ENCODE results near the gene ATP6V0C. TPM values are rescaled to one million over a fixed set of nuclear protein-coding genes. Genes with fewer than 3 reads are reported as not detected.
"Not testable (repeated sequence)": the region's sequence is repeated elsewhere in the genome, so short reads cannot be mapped to it uniquely, and the experiment has no call there.

Gene ATP6V0C
- total RNA-seq, 1 experiment from 2014 or later = 67.4 TPM

DNA sequence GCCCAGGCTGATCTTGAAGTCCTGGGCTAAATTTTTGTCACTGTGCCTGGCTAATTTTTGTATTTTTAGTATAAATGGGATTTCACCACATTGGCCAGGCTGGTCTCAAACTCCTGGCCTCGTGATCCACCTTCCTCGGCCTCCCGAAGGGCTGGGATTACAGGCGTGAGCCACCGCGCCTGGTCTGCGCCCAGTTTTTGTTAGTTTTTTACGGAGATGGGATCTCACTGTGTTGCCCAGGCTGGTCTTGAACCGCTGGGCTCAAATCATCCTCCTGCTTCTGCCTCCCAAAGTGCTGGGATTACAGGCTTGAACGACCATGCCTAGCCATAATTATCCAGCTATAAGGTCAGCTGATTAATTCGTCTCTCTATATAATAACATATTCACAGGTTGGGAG is 20.2 kb downstream of the ATP6V0C start:
- POLR2A ChIA-PET (ENCODE audit: unreplicated experiment) = no interaction called here
- BruUV-seq (replicated peaks) = no TSS peak

GRCh38 chr16:2534335-2534734 is 20.6 kb downstream of the ATP6V0C start:
- not testable (repeated sequence) for BruUV-seq (replicated peaks); H3K9me2 ChIP-seq (replicated peaks; ENCODE audit: low read length)

More for the DNA sequence above, 20.2 kb downstream of the ATP6V0C start:
- Histone ChIP-seq H3K9me2 (replicated peaks; ENCODE audit: low read length) (no peaks in the 10 kb centered on the region), H3F3A (ENCODE audit: low read length, unreplicated experiment) (no peaks in the 10 kb centered on the region), H3K27me3 (ENCODE audit: low read length) (no peaks in the 10 kb centered on the region), H3K9me3 (ENCODE audit: low read length) (no peaks in the 10 kb centered on the region), H4K20me1 (ENCODE audit: low read length) (no peaks in the 10 kb centered on the region), H3K36me3 (ENCODE audit: low read depth, low read length) (no peaks in the 10 kb centered on the region), H3K79me2 (ENCODE audit: low read length) (peaks cover 5% of the 10 kb centered on the region), H3K4me2 (ENCODE audit: low read length) (no peak overlapping the region), H2AFZ (ENCODE audit: low read length) (no peak overlapping the region), H3K4me1 (ENCODE audit: insufficient read depth, low read length) (peaks cover 9% of the 10 kb centered on the region; the same call in 1 of the 2 replicates), H3K9ac (ENCODE audit: low read length) (no peak overlapping the region), H3K27ac (ENCODE audit: low read length) (no peak overlapping the region), H3K4me3 (ENCODE audit: low read length) (no peak overlapping the region)
- no peak for DNase-seq
- no peak for ATAC-seq
- intact Hi-C loops (cut with micrococcal nuclease) = no loop called here
- CTCF ChIA-PET = no interaction called here
- TF ChIP-seq EZH2 (IDR thresholded peaks at IDR 0.05; ENCODE audit: low read length, unreplicated experiment) (no peak), EZH2phosphoT487 (IDR thresholded peaks at IDR 0.05; ENCODE audit: borderline replicate concordance, low read length) (no peak)
- TF ChIP-seq, protein P1, sequence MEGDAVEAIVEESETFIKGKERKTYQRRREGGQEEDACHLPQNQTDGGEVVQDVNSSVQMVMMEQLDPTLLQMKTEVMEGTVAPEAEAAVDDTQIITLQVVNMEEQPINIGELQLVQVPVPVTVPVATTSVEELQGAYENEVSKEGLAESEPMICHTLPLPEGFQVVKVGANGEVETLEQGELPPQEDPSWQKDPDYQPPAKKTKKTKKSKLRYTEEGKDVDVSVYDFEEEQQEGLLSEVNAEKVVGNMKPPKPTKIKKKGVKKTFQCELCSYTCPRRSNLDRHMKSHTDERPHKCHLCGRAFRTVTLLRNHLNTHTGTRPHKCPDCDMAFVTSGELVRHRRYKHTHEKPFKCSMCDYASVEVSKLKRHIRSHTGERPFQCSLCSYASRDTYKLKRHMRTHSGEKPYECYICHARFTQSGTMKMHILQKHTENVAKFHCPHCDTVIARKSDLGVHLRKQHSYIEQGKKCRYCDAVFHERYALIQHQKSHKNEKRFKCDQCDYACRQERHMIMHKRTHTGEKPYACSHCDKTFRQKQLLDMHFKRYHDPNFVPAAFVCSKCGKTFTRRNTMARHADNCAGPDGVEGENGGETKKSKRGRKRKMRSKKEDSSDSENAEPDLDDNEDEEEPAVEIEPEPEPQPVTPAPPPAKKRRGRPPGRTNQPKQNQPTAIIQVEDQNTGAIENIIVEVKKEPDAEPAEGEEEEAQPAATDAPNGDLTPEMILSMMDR (conservative IDR thresholded peaks at IDR 0.05; ENCODE audit: low read depth, low read length) = no peak

DNA sequence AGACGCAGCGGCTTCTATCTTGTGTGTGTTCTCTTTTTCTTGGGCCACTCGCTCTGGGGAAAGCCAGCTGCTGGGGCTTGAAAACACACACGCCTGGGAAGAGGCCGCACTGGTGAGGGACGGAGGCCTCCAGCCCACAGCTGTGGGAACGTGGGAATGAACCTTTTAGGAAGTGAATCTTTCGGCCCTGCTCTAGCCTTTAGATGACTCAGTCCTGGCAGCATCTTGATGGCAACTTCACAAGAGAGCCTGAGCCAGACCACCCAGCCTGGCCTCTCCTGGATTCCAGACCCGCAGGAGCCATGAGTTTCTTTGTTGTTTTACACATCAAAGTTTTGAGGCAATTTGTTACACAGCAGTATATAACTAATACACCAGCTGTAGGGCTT is 21.9 kb downstream of the ATP6V0C start:
- Histone ChIP-seq H2AFZ (ENCODE audit: low read length) (no peak overlapping the region), H3K9ac (ENCODE audit: low read length) (no peak overlapping the region), H3K9me2 (replicated peaks; ENCODE audit: low read length) (no peaks in the 10 kb centered on the region), H3K27ac (ENCODE audit: low read length) (no peak overlapping the region), H3K27me3 (ENCODE audit: low read length) (no peaks in the 10 kb centered on the region), H3K4me3 (ENCODE audit: low read length) (no peak overlapping the region), H3K36me3 (ENCODE audit: low read depth, low read length) (no peaks in the 10 kb centered on the region), H3K79me2 (ENCODE audit: low read length) (peaks cover 22% of the 10 kb centered on the region), H3K9me3 (ENCODE audit: low read length) (no peaks in the 10 kb centered on the region), H3K4me2 (ENCODE audit: low read length) (no peak overlapping the region), H3F3A (ENCODE audit: low read length, unreplicated experiment) (no peaks in the 10 kb centered on the region), H3K4me1 (ENCODE audit: insufficient read depth, low read length) (peaks cover 9% of the 10 kb centered on the region; the same call in 1 of the 2 replicates), H4K20me1 (ENCODE audit: low read length) (no peaks in the 10 kb centered on the region)
- ATAC-seq (no peak), DNase-seq (no peak)
- CTCF ChIA-PET = no interaction called here
- POLR2A ChIA-PET (ENCODE audit: unreplicated experiment) = no interaction called here
- TF ChIP-seq EZH2phosphoT487 (IDR thresholded peaks at IDR 0.05; ENCODE audit: borderline replicate concordance, low read length) = no peak
- TF ChIP-seq, protein P1 (conservative IDR thresholded peaks at IDR 0.05; ENCODE audit: low read depth, low read length) = no peak
- no peak for TF ChIP-seq EZH2 (IDR thresholded peaks at IDR 0.05; ENCODE audit: low read length, unreplicated experiment)
- intact Hi-C loops (cut with micrococcal nuclease) = no loop called here
- BruUV-seq (replicated peaks) = no TSS peak

More at GRCh38 chr16:2534335-2534734, 20.6 kb downstream of the ATP6V0C start:
- H3K27ac ChIP-seq (ENCODE audit: low read length); H2AFZ ChIP-seq (ENCODE audit: low read length); H3K4me2 ChIP-seq (ENCODE audit: low read length); DNase-seq; H4K20me1 ChIP-seq (ENCODE audit: low read length); H3K27me3 ChIP-seq (ENCODE audit: low read length); ATAC-seq; H3K36me3 ChIP-seq (ENCODE audit: low read depth, low read length); H3K4me3 ChIP-seq (ENCODE audit: low read length); H3K9me3 ChIP-seq (ENCODE audit: low read length); H3K4me1 ChIP-seq (ENCODE audit: insufficient read depth, low read length); H3K79me2 ChIP-seq (ENCODE audit: low read length); H3F3A ChIP-seq (ENCODE audit: low read length, unreplicated experiment); CTCF ChIA-PET; POLR2A ChIA-PET (ENCODE audit: unreplicated experiment); intact Hi-C loops (cut with micrococcal nuclease); H3K9ac ChIP-seq (ENCODE audit: low read length): not testable (repeated sequence)

All from PC-3 (cell line).